Gastroesophageal sphincter (tissue), 4 donors: ENCODE measurements around the gene NAAA. TPM values are rescaled to one million over a fixed set of nuclear protein-coding genes. Genes with fewer than 3 reads are reported as not detected.
A peak's percentile ranks its signal among the peaks of the same experiment; 100 is the strongest.

Experiments
- ATAC-seq: fragments of 150-250 bp; one replicate; pipeline ENCODE4 v1.9.1; 2016; ENCODE audit warnings: mild to moderate bottlenecking, moderate library complexity
- H3K27ac ChIP-seq, 4 donors: fragments of 200-600 bp; sonication (generic) in 3 of 4; 1 replicate in 3 of 4; 2 replicates in 1 of 4; pipeline ENCODE4 v1.5.1; 2016 to 2019
- H3K27me3 ChIP-seq: fragments of 200-600 bp; sonication (generic); one replicate; pipeline ENCODE4 v1.5.1; 2019
- H3K36me3 ChIP-seq, 2 donors: fragments of 200-600 bp; sonication (generic); one replicate each; pipeline ENCODE4 v1.5.1; 2019; ENCODE audit warnings: control low read depth in 1 of 2
- H3K4me1 ChIP-seq, 3 donors: fragments of 200-600 bp; sonication (generic); 1 replicate in 2 of 3; 2 replicates in 1 of 3; pipeline ENCODE4 v1.5.1; 2016 to 2019; ENCODE audit warnings: control low read depth in 2 of 3
- H3K4me3 ChIP-seq, 2 donors: fragments of 200-600 bp; sonication (generic); one replicate each; pipeline ENCODE4 v1.5.1; 2019; ENCODE audit warnings: mild to moderate bottlenecking in 1 of 2, moderate library complexity in 1 of 2
- H3K9me3 ChIP-seq, 3 donors: fragments of 200-600 bp; sonication (generic); one replicate each; pipeline ENCODE4 v1.5.1; 2017 to 2019; ENCODE audit warnings: control low read depth in 2 of 3
- CTCF ChIP-seq, 4 experiments: fragments of 200-600 bp in 2 of 4; fragments of 450-650 bp in 2 of 4; sonication (generic) in 1 of 4; IDR thresholded peaks; one replicate each; pipeline ENCODE4 v1.5.1; 2017 to 2019; ENCODE audit warnings: antibody characterized with exemption in 4 of 4, mild to moderate bottlenecking in 2 of 4, moderate library complexity in 2 of 4
- EP300 ChIP-seq: sonication (generic); formaldehyde crosslinking; IDR thresholded peaks from one replicate; pipeline ENCODE4 v1.6.1; 2017; ENCODE audit warnings: antibody characterized with exemption, mild to moderate bottlenecking
- POLR2A ChIP-seq, 2 donors: fragments of 450-650 bp; IDR thresholded peaks; one replicate each; pipeline ENCODE4 v1.6.1; 2017; ENCODE audit warnings: antibody characterized with exemption in 2 of 2, mild to moderate bottlenecking in 2 of 2, moderate library complexity in 1 of 2
- POLR2AphosphoS5 ChIP-seq: sonication (generic); formaldehyde crosslinking; IDR thresholded peaks from one replicate; pipeline ENCODE4 v1.6.1; 2017; ENCODE audit warnings: antibody characterized with exemption
- WGBS, 2 donors: methylation state at CpG; one replicate each; pipeline ENCODE4 v1.1.5; 2018; ENCODE audit warnings: low coverage in 1 of 2; 5-methylcytosine and 5-hydroxymethylcytosine counted together
- total RNA-seq, 4 donors: library from RNA; depleted of rRNA; stranded (reverse); fragments of >200 nt; gene quantifications; one replicate each; pipeline ENCODE4 v1.1.0, GENCODE V29; 2016

Gene NAAA
- total RNA-seq, 4 donors from 2014 or later, result 33.5 to 90.5 (median 35.4) TPM

- H3K27me3 ChIP-seq, result no peaks in the 10 kb centered on the region
- TF ChIP-seq CTCF (IDR thresholded peaks at IDR 0.05) (no peak), POLR2A (IDR thresholded peaks at IDR 0.05) (no peak), POLR2AphosphoS5 (no peak), EP300 (no peak)
- H3K36me3 ChIP-seq, result peaks cover 10 to 100% of the 10 kb centered on the region in 2 donors
- H3K4me3 ChIP-seq, result no peak overlapping the region
- WGBS, 2 donors, result 60 to 88% methylated on average over 1 to 2 of the region's 2 CpGs
- no peak overlapping the region for H3K27ac ChIP-seq
- H3K9me3 ChIP-seq, result no peaks in the 10 kb centered on the region
- H3K4me1 ChIP-seq, result no peaks in the 10 kb centered on the region
- ATAC-seq, result no peak
These were observed 12.7 kb upstream of the NAAA start for GRCh38 chr4:75953509-75953908.

- Histone ChIP-seq H3K27ac (no peak overlapping the region), H3K4me3 (no peak overlapping the region), H3K4me1 (no peaks in the 10 kb centered on the region), H3K36me3 (peaks cover 10 to 94% of the 10 kb centered on the region in 2 donors), H3K27me3 (no peaks in the 10 kb centered on the region), H3K9me3 (no peaks in the 10 kb centered on the region)
- TF ChIP-seq POLR2A (IDR thresholded peaks at IDR 0.05) (no peak), CTCF (IDR thresholded peaks at IDR 0.05) (no peak), POLR2AphosphoS5 (no peak), EP300 (no peak)
- no peak for ATAC-seq
- 51 to 59% methylated on average over 3 of the region's 3 CpGs for WGBS, 2 donors
These were observed 9.5 kb upstream of the NAAA start for GRCh38 chr4:75950213-75950815.

GRCh38 chr4:75948822-75949444 is 8.1 kb upstream of the NAAA start:
- Histone ChIP-seq H3K4me1 (no peaks in the 10 kb centered on the region), H3K27me3 (no peaks in the 10 kb centered on the region), H3K9me3 (no peaks in the 10 kb centered on the region), H3K4me3 (no peak overlapping the region), H3K36me3 (peaks cover 6 to 80% of the 10 kb centered on the region in 2 donors), H3K27ac (no peak overlapping the region)
- ATAC-seq, result no peak
- TF ChIP-seq EP300, result no peak
- TF ChIP-seq POLR2AphosphoS5, result no peak
- no peak for TF ChIP-seq CTCF (IDR thresholded peaks at IDR 0.05)
- no peak for TF ChIP-seq POLR2A (IDR thresholded peaks at IDR 0.05)
- WGBS, 2 donors, result 47 to 59% methylated on average over 4 to 5 of the region's 5 CpGs

GRCh38 chr4:75939890-75940691 is 722 bp downstream of the NAAA start:
- TF ChIP-seq CTCF (IDR thresholded peaks at IDR 0.05) (no peak), POLR2A (IDR thresholded peaks at IDR 0.05) (no peak), EP300 (no peak), POLR2AphosphoS5 (no peak)

More at GRCh38 chr4:75939890-75940691, 722 bp downstream of the NAAA start:
- H3K27me3 ChIP-seq, result no peaks in the 10 kb centered on the region
- H3K4me1 ChIP-seq, result peaks cover 0 to 17% (median 4%) of the 10 kb centered on the region in 3 donors
- peak; percentile 80 for ATAC-seq
- peaks cover 0 to 17% of the 10 kb centered on the region in 2 donors for H3K36me3 ChIP-seq
- 0% methylated on average over 9 of the region's 67 CpGs; no CpG with 5 or more reads in 1 of the 2 donors for WGBS, 2 donors
- peak overlapping the region; percentile 2 to 85 (median 78) for H3K27ac ChIP-seq
- H3K4me3 ChIP-seq, result peak overlapping the region; percentile 47 to 85
- H3K9me3 ChIP-seq, result no peaks in the 10 kb centered on the region
